Endothelial cell (in vitro differentiated cells): ENCODE measurements around the gene FOXI1. TPM values are rescaled to one million over a fixed set of nuclear protein-coding genes. Genes with fewer than 3 reads are reported as not detected.
A peak's percentile ranks its signal among the peaks of the same experiment; 100 is the strongest.

ENCODE experiments used
- DNase-seq: peaks from one replicate; pipeline ENCODE4 v3.0.0; 2021; ENCODE audit warnings: low spot score
- H3K27ac Mint-ChIP-seq: one replicate; pipeline ENCODE4 v1.8.0; 2021; ENCODE audit warnings: mixed read lengths, inconsistent platforms; ENCODE audit not compliant: unreplicated experiment
- H3K27me3 Mint-ChIP-seq: one replicate; pipeline ENCODE4 v1.8.0; 2021; ENCODE audit warnings: mild to moderate bottlenecking, moderate library complexity, mixed read lengths, inconsistent platforms; ENCODE audit not compliant: unreplicated experiment
- H3K36me3 Mint-ChIP-seq: one replicate; pipeline ENCODE4 v1.8.0; 2021; ENCODE audit warnings: mild to moderate bottlenecking, low read depth, mixed read lengths, inconsistent platforms; ENCODE audit not compliant: unreplicated experiment
- H3K4me1 Mint-ChIP-seq: one replicate; pipeline ENCODE4 v1.8.0; 2021; ENCODE audit warnings: mild to moderate bottlenecking, mixed read lengths, inconsistent platforms; ENCODE audit not compliant: unreplicated experiment
- H3K4me3 Mint-ChIP-seq: one replicate; pipeline ENCODE4 v1.8.0; 2021; ENCODE audit warnings: mild to moderate bottlenecking, mixed read lengths, inconsistent platforms; ENCODE audit not compliant: unreplicated experiment
- H3K9me3 Mint-ChIP-seq: one replicate; pipeline ENCODE4 v1.8.0; 2021; ENCODE audit warnings: mixed read lengths, inconsistent platforms; ENCODE audit not compliant: unreplicated experiment
- CTCF ChIP-seq: fragments of 200-600 bp; sonication (generic); IDR thresholded peaks from one replicate; pipeline ENCODE4 v1.5.0; 2021; ENCODE audit warnings: antibody characterized with exemption; ENCODE audit not compliant: unreplicated experiment
- total RNA-seq: library from RNA; stranded (reverse); fragmentation: NEBNext Ultra II Directional; extraction: Animal tissue kit (Norgen Biotek cat#: 25700); gene quantifications from one replicate; pipeline ENCODE4 v1.2.1, GENCODE V29; 2021; ENCODE audit not compliant: unreplicated experiment

FOXI1 gene
- total RNA-seq, 1 donor from 2014 or later = 2.2 TPM

GRCh38 chr5:170067574-170068170 lies 38.0 kb upstream of the FOXI1 start:
- TF ChIP-seq CTCF = no peak
- no peak overlapping the region for H3K27ac Mint-ChIP-seq
- DNase-seq = no peak
- H3K4me1 Mint-ChIP-seq = peaks cover 21% of the 10 kb centered on the region
- H3K9me3 Mint-ChIP-seq = no peaks in the 10 kb centered on the region
- peaks cover 11% of the 10 kb centered on the region for H3K27me3 Mint-ChIP-seq
- H3K4me3 Mint-ChIP-seq = no peak overlapping the region
- H3K36me3 Mint-ChIP-seq = no peaks in the 10 kb centered on the region

GRCh38 chr5:170069512-170069911 lies 36.2 kb upstream of the FOXI1 start:
- TF ChIP-seq CTCF = no peak
- Mint-ChIP-seq H3K27ac (no peak overlapping the region), H3K27me3 (peaks cover 11% of the 10 kb centered on the region), H3K4me1 (peaks cover 21% of the 10 kb centered on the region), H3K9me3 (no peaks in the 10 kb centered on the region), H3K36me3 (no peaks in the 10 kb centered on the region), H3K4me3 (no peak overlapping the region)
- DNase-seq = no peak

GRCh38 chr5:170070556-170071412 lies 34.9 kb upstream of the FOXI1 start:
- Mint-ChIP-seq H3K27ac (peak overlapping the region; percentile 40), H3K4me3 (no peak overlapping the region), H3K4me1 (peaks cover 21% of the 10 kb centered on the region), H3K9me3 (no peaks in the 10 kb centered on the region), H3K27me3 (peaks cover 11% of the 10 kb centered on the region), H3K36me3 (no peaks in the 10 kb centered on the region)
- DNase-seq = peak; percentile 74
- TF ChIP-seq CTCF = peak; percentile 89

GRCh38 chr5:170071748-170072147 lies 33.9 kb upstream of the FOXI1 start:
- Mint-ChIP-seq H3K9me3 (no peaks in the 10 kb centered on the region), H3K36me3 (no peaks in the 10 kb centered on the region), H3K27me3 (peaks cover 11% of the 10 kb centered on the region), H3K4me3 (no peak overlapping the region), H3K27ac (no peak overlapping the region), H3K4me1 (peaks cover 21% of the 10 kb centered on the region)
- DNase-seq = no peak
- no peak for TF ChIP-seq CTCF

- Mint-ChIP-seq H3K36me3 (no peaks in the 10 kb centered on the region), H3K4me3 (no peak overlapping the region), H3K27ac (no peak overlapping the region), H3K9me3 (no peaks in the 10 kb centered on the region), H3K27me3 (peaks cover 3% of the 10 kb centered on the region), H3K4me1 (peaks cover 5% of the 10 kb centered on the region)
- DNase-seq = no peak
- TF ChIP-seq CTCF = no peak
These were observed 30.0 kb upstream of the FOXI1 start for GRCh38 chr5:170075696-170076095.
